A375 (cell line): ENCODE results near the gene PUS7L. TPM values are rescaled to one million over a fixed set of nuclear protein-coding genes. Genes with fewer than 3 reads are reported as not detected.

ENCODE experiments used
- total RNA-seq: library from RNA; depleted of rRNA; stranded (reverse); fragments of >200 nt; shearing (Covaris generic); gene quantifications from 2 replicates; pipeline ENCODE4 v1.2.3, GENCODE V29; 2014; rRNA removed

Gene PUS7L
- total RNA-seq = 7.5 and 14.2 TPM in 2 replicates

GRCh38 chr12:43758728-43759563 is at the start of gene PUS7L, which contains the start of gene IRAK4:
TSS of gene PUS7L (minus strand) at chr12:43758790. CDS start at chr12:43755245, 3,545 bp downstream.
TSS of gene IRAK4 (plus strand) at chr12:43758951. CDS start at chr12:43768112, 9,161 bp downstream.

GRCh38 chr12:43805860-43806736 is 47.5 kb upstream of the PUS7L start, which contains the start of gene TWF1:
TSS of gene TWF1 (minus strand) at chr12:43806317. CDS start at chr12:43806245, 72 bp downstream.

Other genes starting within 250 kb of the PUS7L start
- gene ADAMTS20, start 206.6 kb downstream of the PUS7L start, total RNA-seq = 0.94 and 0.98 TPM in 2 replicates
- gene IRAK4, start 161 bp upstream of the PUS7L start, total RNA-seq = 6.1 and 7.2 TPM in 2 replicates
- 136 and 146 TPM in 2 replicates for gene TWF1, start 47.5 kb upstream of the PUS7L start, total RNA-seq
- gene TMEM117, start 77.3 kb upstream of the PUS7L start, total RNA-seq = 6.2 and 7.6 TPM in 2 replicates